Measurements from ENCODE around the gene NUP85. TPM values are rescaled to one million over a fixed set of nuclear protein-coding genes. Genes with fewer than 3 reads are reported as not detected.
"Not testable (repeated sequence)": the region's sequence is repeated elsewhere in the genome, so short reads cannot be mapped to it uniquely, and the experiment has no call there.

NUP85 gene
- total and polyA plus RNA-seq, 4 donors, result 15.2 to 36.3 (median 29.5) TPM

DNA sequence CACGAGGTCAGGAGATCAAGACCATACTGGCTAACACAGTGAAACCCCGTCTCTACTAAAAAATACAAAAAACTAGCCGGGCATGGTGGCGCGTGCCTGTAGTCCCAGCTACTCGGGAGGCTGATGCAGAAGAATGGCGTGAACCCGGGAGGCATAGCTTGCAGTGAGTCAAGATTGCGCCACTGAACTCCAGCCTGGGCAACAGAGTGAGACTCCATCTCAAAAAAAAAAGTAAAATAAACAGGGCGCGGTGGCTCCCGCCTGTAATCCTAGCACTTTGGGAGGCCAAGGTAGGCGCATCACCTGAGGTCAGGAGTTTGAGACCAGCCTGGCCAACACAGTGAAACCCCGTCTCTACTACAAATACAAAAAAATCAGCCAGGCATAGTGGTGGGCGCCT, 40.9 kb upstream of the NUP85 start:
- H3K36me3 ChIP-seq (ENCODE audit: control insufficient read depth in 4 of 4, insufficient read depth in 3 of 4, low read depth in 1 of 4, low read length in 3 of 4), result peaks cover 10 to 16% (median 13%) of the 10 kb centered on the region in 4 donors
- not testable (repeated sequence) for H3K27me3 ChIP-seq (ENCODE audit: control insufficient read depth in 4 of 4, insufficient read depth in 4 of 4, low read length in 3 of 4); H3K4me3 ChIP-seq (ENCODE audit: low read depth in 1 of 3, low read length in 3 of 3); H3K27ac ChIP-seq (ENCODE audit: low read depth in 1 of 2, low read length in 2 of 2); H3K4me1 ChIP-seq (ENCODE audit: control insufficient read depth in 4 of 4, insufficient read depth in 4 of 4, low read length in 3 of 4); DNase-seq (ENCODE audit: low spot score); H3K9me3 ChIP-seq (ENCODE audit: control insufficient read depth in 4 of 4, low read length in 3 of 4); H3K9ac ChIP-seq (ENCODE audit: low read depth in 1 of 2, low read length in 2 of 2)
- 97% methylated on average over 15 of the region's 15 CpGs for WGBS

DNA sequence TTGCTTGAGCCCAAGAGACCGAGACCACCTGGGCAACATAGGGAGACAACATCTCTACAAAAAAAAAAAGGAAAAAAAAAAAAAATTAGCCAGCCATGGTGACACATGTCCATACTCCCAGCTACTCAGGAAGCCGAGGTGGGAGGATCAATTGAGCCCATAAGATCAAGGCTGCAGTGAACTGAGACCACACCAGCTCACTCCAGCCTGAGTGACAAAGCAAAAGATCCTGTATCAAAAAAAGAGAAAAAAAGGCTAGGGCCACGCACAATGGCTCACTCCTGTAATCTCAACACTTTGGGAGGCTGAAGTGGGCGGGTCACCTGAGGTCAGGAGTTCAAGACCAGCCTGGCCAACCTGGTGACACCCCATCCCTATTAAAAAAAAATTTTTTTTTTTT, 36.5 kb upstream of the NUP85 start:
- Histone ChIP-seq H3K36me3 (ENCODE audit: control insufficient read depth in 4 of 4, insufficient read depth in 3 of 4, low read depth in 1 of 4, low read length in 3 of 4) (peaks cover 10 to 34% (median 22%) of the 10 kb centered on the region in 4 donors), H3K9ac (ENCODE audit: low read depth in 1 of 2, low read length in 2 of 2) (no peak overlapping the region), H3K27ac (ENCODE audit: low read depth in 1 of 2, low read length in 2 of 2) (no peak overlapping the region), H3K4me1 (ENCODE audit: control insufficient read depth in 4 of 4, insufficient read depth in 4 of 4, low read length in 3 of 4) (no peaks in the 10 kb centered on the region), H3K9me3 (ENCODE audit: control insufficient read depth in 4 of 4, low read length in 3 of 4) (no peaks in the 10 kb centered on the region), H3K27me3 (ENCODE audit: control insufficient read depth in 4 of 4, insufficient read depth in 4 of 4, low read length in 3 of 4) (no peaks in the 10 kb centered on the region), H3K4me3 (ENCODE audit: low read depth in 1 of 3, low read length in 3 of 3) (no peak overlapping the region)
- WGBS, result 83% methylated on average over 4 of the region's 4 CpGs
- no peak for DNase-seq (ENCODE audit: low spot score)
- TF ChIP-seq TAF1 (conservative IDR thresholded peaks at IDR 0.05) (no peak), RXRA (IDR thresholded peaks at IDR 0.05) (no peak), HNF4A (conservative IDR thresholded peaks at IDR 0.05) (no peak), GABPA (IDR thresholded peaks at IDR 0.05 in 1 of 2, conservative IDR thresholded peaks at IDR 0.05 in 1 of 2) (no peak), FOXA2 (IDR thresholded peaks at IDR 0.05) (no peak), HNF4G (IDR thresholded peaks at IDR 0.05) (no peak)
- TF ChIP-seq, protein P1, sequence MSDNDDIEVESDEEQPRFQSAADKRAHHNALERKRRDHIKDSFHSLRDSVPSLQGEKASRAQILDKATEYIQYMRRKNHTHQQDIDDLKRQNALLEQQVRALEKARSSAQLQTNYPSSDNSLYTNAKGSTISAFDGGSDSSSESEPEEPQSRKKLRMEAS (IDR thresholded peaks at IDR 0.05), result no peak
- TF ChIP-seq, protein P2, sequence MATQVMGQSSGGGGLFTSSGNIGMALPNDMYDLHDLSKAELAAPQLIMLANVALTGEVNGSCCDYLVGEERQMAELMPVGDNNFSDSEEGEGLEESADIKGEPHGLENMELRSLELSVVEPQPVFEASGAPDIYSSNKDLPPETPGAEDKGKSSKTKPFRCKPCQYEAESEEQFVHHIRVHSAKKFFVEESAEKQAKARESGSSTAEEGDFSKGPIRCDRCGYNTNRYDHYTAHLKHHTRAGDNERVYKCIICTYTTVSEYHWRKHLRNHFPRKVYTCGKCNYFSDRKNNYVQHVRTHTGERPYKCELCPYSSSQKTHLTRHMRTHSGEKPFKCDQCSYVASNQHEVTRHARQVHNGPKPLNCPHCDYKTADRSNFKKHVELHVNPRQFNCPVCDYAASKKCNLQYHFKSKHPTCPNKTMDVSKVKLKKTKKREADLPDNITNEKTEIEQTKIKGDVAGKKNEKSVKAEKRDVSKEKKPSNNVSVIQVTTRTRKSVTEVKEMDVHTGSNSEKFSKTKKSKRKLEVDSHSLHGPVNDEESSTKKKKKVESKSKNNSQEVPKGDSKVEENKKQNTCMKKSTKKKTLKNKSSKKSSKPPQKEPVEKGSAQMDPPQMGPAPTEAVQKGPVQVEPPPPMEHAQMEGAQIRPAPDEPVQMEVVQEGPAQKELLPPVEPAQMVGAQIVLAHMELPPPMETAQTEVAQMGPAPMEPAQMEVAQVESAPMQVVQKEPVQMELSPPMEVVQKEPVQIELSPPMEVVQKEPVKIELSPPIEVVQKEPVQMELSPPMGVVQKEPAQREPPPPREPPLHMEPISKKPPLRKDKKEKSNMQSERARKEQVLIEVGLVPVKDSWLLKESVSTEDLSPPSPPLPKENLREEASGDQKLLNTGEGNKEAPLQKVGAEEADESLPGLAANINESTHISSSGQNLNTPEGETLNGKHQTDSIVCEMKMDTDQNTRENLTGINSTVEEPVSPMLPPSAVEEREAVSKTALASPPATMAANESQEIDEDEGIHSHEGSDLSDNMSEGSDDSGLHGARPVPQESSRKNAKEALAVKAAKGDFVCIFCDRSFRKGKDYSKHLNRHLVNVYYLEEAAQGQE (IDR thresholded peaks at IDR 0.05), result no peak
- TF ChIP-seq, protein P3, sequence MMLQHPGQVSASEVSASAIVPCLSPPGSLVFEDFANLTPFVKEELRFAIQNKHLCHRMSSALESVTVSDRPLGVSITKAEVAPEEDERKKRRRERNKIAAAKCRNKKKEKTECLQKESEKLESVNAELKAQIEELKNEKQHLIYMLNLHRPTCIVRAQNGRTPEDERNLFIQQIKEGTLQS (IDR thresholded peaks at IDR 0.05), result no peak
- TF ChIP-seq, protein P4, sequence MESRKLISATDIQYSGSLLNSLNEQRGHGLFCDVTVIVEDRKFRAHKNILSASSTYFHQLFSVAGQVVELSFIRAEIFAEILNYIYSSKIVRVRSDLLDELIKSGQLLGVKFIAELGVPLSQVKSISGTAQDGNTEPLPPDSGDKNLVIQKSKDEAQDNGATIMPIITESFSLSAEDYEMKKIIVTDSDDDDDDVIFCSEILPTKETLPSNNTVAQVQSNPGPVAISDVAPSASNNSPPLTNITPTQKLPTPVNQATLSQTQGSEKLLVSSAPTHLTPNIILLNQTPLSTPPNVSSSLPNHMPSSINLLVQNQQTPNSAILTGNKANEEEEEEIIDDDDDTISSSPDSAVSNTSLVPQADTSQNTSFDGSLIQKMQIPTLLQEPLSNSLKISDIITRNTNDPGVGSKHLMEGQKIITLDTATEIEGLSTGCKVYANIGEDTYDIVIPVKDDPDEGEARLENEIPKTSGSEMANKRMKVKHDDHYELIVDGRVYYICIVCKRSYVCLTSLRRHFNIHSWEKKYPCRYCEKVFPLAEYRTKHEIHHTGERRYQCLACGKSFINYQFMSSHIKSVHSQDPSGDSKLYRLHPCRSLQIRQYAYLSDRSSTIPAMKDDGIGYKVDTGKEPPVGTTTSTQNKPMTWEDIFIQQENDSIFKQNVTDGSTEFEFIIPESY (IDR thresholded peaks at IDR 0.05), result no peak

DNA sequence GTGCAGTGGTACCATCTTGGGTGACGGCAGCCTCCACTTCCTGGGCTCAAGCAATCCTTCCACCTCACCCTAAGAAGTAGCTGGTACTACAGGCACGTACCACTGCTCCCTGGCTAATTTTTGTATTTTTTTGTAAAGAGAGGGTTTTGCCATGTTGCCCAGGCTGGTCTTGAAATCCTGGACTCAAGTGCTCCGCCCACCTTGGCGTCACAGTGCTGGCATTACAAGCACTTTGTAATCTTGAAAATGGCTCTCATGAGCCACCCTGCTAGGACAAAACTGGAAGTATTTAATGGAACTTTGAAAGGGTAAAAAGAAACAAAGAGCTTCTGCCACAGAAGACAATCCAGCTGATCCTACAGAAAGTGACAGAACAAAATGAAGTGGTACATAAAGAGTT, 32.0 kb upstream of the NUP85 start:
- Histone ChIP-seq H3K4me1 (ENCODE audit: control insufficient read depth in 4 of 4, insufficient read depth in 4 of 4, low read length in 3 of 4) (no peaks in the 10 kb centered on the region), H3K9ac (ENCODE audit: low read depth in 1 of 2, low read length in 2 of 2) (no peak overlapping the region), H3K9me3 (ENCODE audit: control insufficient read depth in 4 of 4, low read length in 3 of 4) (no peaks in the 10 kb centered on the region), H3K4me3 (ENCODE audit: low read depth in 1 of 3, low read length in 3 of 3) (no peak overlapping the region), H3K27ac (ENCODE audit: low read depth in 1 of 2, low read length in 2 of 2) (no peak overlapping the region), H3K27me3 (ENCODE audit: control insufficient read depth in 4 of 4, insufficient read depth in 4 of 4, low read length in 3 of 4) (no peaks in the 10 kb centered on the region), H3K36me3 (ENCODE audit: control insufficient read depth in 4 of 4, insufficient read depth in 3 of 4, low read depth in 1 of 4, low read length in 3 of 4) (peaks cover 7 to 34% (median 22%) of the 10 kb centered on the region in 4 donors)
- WGBS, result 90% methylated on average over 4 of the region's 4 CpGs
- TF ChIP-seq TAF1 (conservative IDR thresholded peaks at IDR 0.05), result no peak
- TF ChIP-seq, protein P2 (IDR thresholded peaks at IDR 0.05), result no peak
- no peak for TF ChIP-seq NR2F2 (IDR thresholded peaks at IDR 0.05)
- TF ChIP-seq, protein P5, sequence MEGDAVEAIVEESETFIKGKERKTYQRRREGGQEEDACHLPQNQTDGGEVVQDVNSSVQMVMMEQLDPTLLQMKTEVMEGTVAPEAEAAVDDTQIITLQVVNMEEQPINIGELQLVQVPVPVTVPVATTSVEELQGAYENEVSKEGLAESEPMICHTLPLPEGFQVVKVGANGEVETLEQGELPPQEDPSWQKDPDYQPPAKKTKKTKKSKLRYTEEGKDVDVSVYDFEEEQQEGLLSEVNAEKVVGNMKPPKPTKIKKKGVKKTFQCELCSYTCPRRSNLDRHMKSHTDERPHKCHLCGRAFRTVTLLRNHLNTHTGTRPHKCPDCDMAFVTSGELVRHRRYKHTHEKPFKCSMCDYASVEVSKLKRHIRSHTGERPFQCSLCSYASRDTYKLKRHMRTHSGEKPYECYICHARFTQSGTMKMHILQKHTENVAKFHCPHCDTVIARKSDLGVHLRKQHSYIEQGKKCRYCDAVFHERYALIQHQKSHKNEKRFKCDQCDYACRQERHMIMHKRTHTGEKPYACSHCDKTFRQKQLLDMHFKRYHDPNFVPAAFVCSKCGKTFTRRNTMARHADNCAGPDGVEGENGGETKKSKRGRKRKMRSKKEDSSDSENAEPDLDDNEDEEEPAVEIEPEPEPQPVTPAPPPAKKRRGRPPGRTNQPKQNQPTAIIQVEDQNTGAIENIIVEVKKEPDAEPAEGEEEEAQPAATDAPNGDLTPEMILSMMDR (IDR thresholded peaks at IDR 0.05; ENCODE audit: low read depth, low read length, missing input control), result no peak
- TF ChIP-seq FOXA1 (IDR thresholded peaks at IDR 0.05), result no peak
- no peak for TF ChIP-seq EGR1 (IDR thresholded peaks at IDR 0.05; ENCODE audit: low read depth in 2 of 2)
- no peak for TF ChIP-seq HNF4G (IDR thresholded peaks at IDR 0.05)
- no peak for TF ChIP-seq RAD21 (IDR thresholded peaks at IDR 0.05)
- TF ChIP-seq HNF4A (conservative IDR thresholded peaks at IDR 0.05), result no peak
- no peak for TF ChIP-seq RXRA (IDR thresholded peaks at IDR 0.05)
- TF ChIP-seq GABPA (IDR thresholded peaks at IDR 0.05 in 1 of 2, conservative IDR thresholded peaks at IDR 0.05 in 1 of 2), result no peak
- TF ChIP-seq YY1 (IDR thresholded peaks at IDR 0.05), result no peak
- TF ChIP-seq, protein P3 (IDR thresholded peaks at IDR 0.05), result no peak
- DNase-seq (ENCODE audit: low spot score), result no peak

Data from liver (tissue), 9 donors.